H9 (cell line): ENCODE results near the gene DPYD. TPM values are rescaled to one million over a fixed set of nuclear protein-coding genes. Genes with fewer than 3 reads are reported as not detected.

Source experiments
- DNase-seq: peaks from one replicate; pipeline ENCODE4 v3.0.0-alpha.2; 2017
- H2AFZ ChIP-seq: one replicate; pipeline ENCODE4 v1.6.1; 2013; ENCODE audit warnings: mild to moderate bottlenecking, low read length, control low read depth, moderate library complexity
- H2AK5ac ChIP-seq: 2 replicates; pipeline ENCODE4 v1.6.1; 2013; ENCODE audit warnings: low read length, control low read depth, mixed read lengths; ENCODE audit not compliant: insufficient read length
- H2BK120ac ChIP-seq: one replicate; pipeline ENCODE4 v1.6.1; 2013; ENCODE audit warnings: low read depth, mild to moderate bottlenecking, low read length, control low read depth, inconsistent platforms; ENCODE audit not compliant: poor library complexity, severe bottlenecking
- H2BK12ac ChIP-seq: 2 replicates; pipeline ENCODE4 v1.6.1; 2013; ENCODE audit warnings: low read length, control low read depth, mixed read lengths, low read depth; ENCODE audit not compliant: insufficient read length
- H2BK15ac ChIP-seq: 2 replicates; pipeline ENCODE4 v1.6.1; 2013; ENCODE audit warnings: low read depth, low read length, control low read depth
- H2BK20ac ChIP-seq: one replicate; pipeline ENCODE4 v1.6.1; 2013; ENCODE audit warnings: low read depth, mild to moderate bottlenecking, low read length, control low read depth, inconsistent platforms; ENCODE audit not compliant: poor library complexity, severe bottlenecking
- H2BK5ac ChIP-seq: 2 replicates; pipeline ENCODE4 v1.6.1; 2013; ENCODE audit warnings: low read length, control low read depth, mixed read lengths; ENCODE audit not compliant: insufficient read length
- H3K14ac ChIP-seq: 2 replicates; pipeline ENCODE4 v1.6.1; 2013; ENCODE audit warnings: low read length, control low read depth; ENCODE audit not compliant: insufficient read depth
- H3K18ac ChIP-seq: 2 replicates; pipeline ENCODE4 v1.6.1; 2013; ENCODE audit warnings: low read depth, mild to moderate bottlenecking, mixed read lengths, low read length, control low read depth; ENCODE audit not compliant: insufficient read length
- H3K23ac ChIP-seq: 2 replicates; pipeline ENCODE4 v1.6.1; 2013; ENCODE audit warnings: low read length, control low read depth, mixed read lengths, low read depth; ENCODE audit not compliant: insufficient read length
- H3K23me2 ChIP-seq: 2 replicates; pipeline ENCODE4 v1.6.1; 2013; ENCODE audit warnings: low read depth, mild to moderate bottlenecking, mixed read lengths, low read length, control low read depth; ENCODE audit not compliant: insufficient read length, poor library complexity, severe bottlenecking
- H3K27ac ChIP-seq: 2 replicates; pipeline ENCODE4 v1.5.1; 2013; ENCODE audit warnings: low read length, control low read depth, mixed read lengths, low read depth; ENCODE audit not compliant: insufficient read length
- H3K27me3 ChIP-seq: 2 replicates; pipeline ENCODE4 v1.6.1; 2013; ENCODE audit warnings: low read length, control low read depth, inconsistent platforms; ENCODE audit not compliant: insufficient read depth
- H3K4ac ChIP-seq: 2 replicates; pipeline ENCODE4 v1.6.1; 2013; ENCODE audit warnings: low read depth, mild to moderate bottlenecking, control low read depth, inconsistent platforms, low read length, moderate library complexity
- H3K4me1 ChIP-seq: 2 replicates; pipeline ENCODE4 v1.6.1; 2013; ENCODE audit warnings: low read length, control low read depth, inconsistent platforms; ENCODE audit not compliant: insufficient read depth
- H3K4me2 ChIP-seq: 2 replicates; pipeline ENCODE4 v1.6.1; 2013; ENCODE audit warnings: low read length, control low read depth, mixed read lengths; ENCODE audit not compliant: insufficient read length, insufficient read depth
- H3K56ac ChIP-seq: 2 replicates; pipeline ENCODE4 v1.6.1; 2013; ENCODE audit warnings: low read depth, mild to moderate bottlenecking, mixed read lengths, low read length, control low read depth; ENCODE audit not compliant: insufficient read length
- H3K79me1 ChIP-seq: 2 replicates; pipeline ENCODE4 v1.6.1; 2013; ENCODE audit warnings: low read depth, mild to moderate bottlenecking, moderate library complexity, low read length, control low read depth, inconsistent platforms; ENCODE audit not compliant: insufficient read depth, poor library complexity, severe bottlenecking
- H3K79me2 ChIP-seq: 2 replicates; pipeline ENCODE4 v1.6.1; 2013; ENCODE audit warnings: low read length, control low read depth, inconsistent platforms; ENCODE audit not compliant: insufficient read depth
- H3K9ac ChIP-seq: 2 replicates; pipeline ENCODE4 v1.6.1; 2013; ENCODE audit warnings: low read length, control low read depth, mixed read lengths; ENCODE audit not compliant: insufficient read length; ENCODE audit errors: extremely low read depth
- H3K9me3 ChIP-seq: one replicate; pipeline ENCODE4 v1.6.1; 2013; ENCODE audit warnings: low read depth, low read length, inconsistent platforms; ENCODE audit not compliant: control insufficient read depth
- H3T11ph ChIP-seq: one replicate; pipeline ENCODE4 v1.6.1; 2013; ENCODE audit warnings: mild to moderate bottlenecking, low read length, control low read depth, inconsistent platforms
- H4K20me1 ChIP-seq: one replicate; pipeline ENCODE4 v1.6.1; 2013; ENCODE audit not compliant: control insufficient read depth, insufficient read length, insufficient read depth
- H4K5ac ChIP-seq: 2 replicates; pipeline ENCODE4 v1.6.1; 2013; ENCODE audit warnings: low read depth, mild to moderate bottlenecking, mixed read lengths, low read length, control low read depth; ENCODE audit not compliant: insufficient read length
- H4K8ac ChIP-seq: replicated peaks from 2 replicates; pipeline ENCODE4 v1.6.1; 2013; ENCODE audit warnings: low read length, control low read depth, mixed read lengths, low read depth; ENCODE audit not compliant: insufficient read length
- H4K91ac ChIP-seq: 2 replicates; pipeline ENCODE4 v1.6.1; 2013; ENCODE audit warnings: low read depth, mild to moderate bottlenecking, moderate library complexity, mixed read lengths, low read length, control low read depth; ENCODE audit not compliant: insufficient read length
- H3K27ac Mint-ChIP-seq, 3 experiments: 2 replicates in 2 of 3; 3 replicates in 1 of 3; pipeline ENCODE4 v1.8.0; 2020 to 2021; ENCODE audit warnings: mixed read lengths in 3 of 3, mild to moderate bottlenecking in 1 of 3, moderate library complexity in 1 of 3
- H3K27me3 Mint-ChIP-seq: 2 replicates; pipeline ENCODE4 v1.8.0; 2021; ENCODE audit warnings: low read depth, mild to moderate bottlenecking, moderate library complexity, mixed read lengths
- H3K36me3 Mint-ChIP-seq, 3 experiments: 2 replicates in 2 of 3; 3 replicates in 1 of 3; pipeline ENCODE4 v1.8.0; 2020 to 2021; ENCODE audit warnings: low read depth in 3 of 3, mixed read lengths in 3 of 3; ENCODE audit not compliant: insufficient read depth in 1 of 3
- H3K4me1 Mint-ChIP-seq, 2 experiments: 2 replicates each; pipeline ENCODE4 v1.8.0; 2020; ENCODE audit warnings: mixed read lengths in 2 of 2
- H3K4me3 Mint-ChIP-seq, 2 experiments: 2 replicates in 1 of 2; 3 replicates in 1 of 2; pipeline ENCODE4 v1.8.0; 2020 to 2021; ENCODE audit warnings: mild to moderate bottlenecking in 2 of 2, mixed read lengths in 2 of 2, moderate library complexity in 1 of 2
- H3K9me3 Mint-ChIP-seq, 2 experiments: 2 replicates in 1 of 2; 3 replicates in 1 of 2; pipeline ENCODE4 v1.8.0; 2020; ENCODE audit warnings: mild to moderate bottlenecking in 2 of 2, mixed read lengths in 2 of 2, moderate library complexity in 1 of 2
- whole genome bisulfite sequencing: extraction: QIAGEN DNeasy Blood & Tissue Kit; methylation state at CpG from one replicate; pipeline ENCODE4 v1.1.7; 2013; ENCODE audit warnings: missing lambda C conversion rate, low lambda C conversion rate, mixed read lengths; ENCODE audit not compliant: insufficient read length; ENCODE audit errors: extremely low coverage; 5-methylcytosine and 5-hydroxymethylcytosine counted together
- total RNA-seq: library from RNA; stranded (reverse); gene quantifications from 2 replicates; pipeline ENCODE4 v1.2.1, GENCODE V29; 2021
- TF ChIP-seq, protein P1 (sequence below): fragments of 200-600 bp; sonication (generic); conservative IDR thresholded peaks from 3 replicates; pipeline ENCODE4 v1.8.0; 2021; ENCODE audit warnings: antibody characterized with exemption, mild to moderate bottlenecking

The DPYD gene
- total RNA-seq, 1 experiment from 2014 or later: 0.37 TPM

DNA sequence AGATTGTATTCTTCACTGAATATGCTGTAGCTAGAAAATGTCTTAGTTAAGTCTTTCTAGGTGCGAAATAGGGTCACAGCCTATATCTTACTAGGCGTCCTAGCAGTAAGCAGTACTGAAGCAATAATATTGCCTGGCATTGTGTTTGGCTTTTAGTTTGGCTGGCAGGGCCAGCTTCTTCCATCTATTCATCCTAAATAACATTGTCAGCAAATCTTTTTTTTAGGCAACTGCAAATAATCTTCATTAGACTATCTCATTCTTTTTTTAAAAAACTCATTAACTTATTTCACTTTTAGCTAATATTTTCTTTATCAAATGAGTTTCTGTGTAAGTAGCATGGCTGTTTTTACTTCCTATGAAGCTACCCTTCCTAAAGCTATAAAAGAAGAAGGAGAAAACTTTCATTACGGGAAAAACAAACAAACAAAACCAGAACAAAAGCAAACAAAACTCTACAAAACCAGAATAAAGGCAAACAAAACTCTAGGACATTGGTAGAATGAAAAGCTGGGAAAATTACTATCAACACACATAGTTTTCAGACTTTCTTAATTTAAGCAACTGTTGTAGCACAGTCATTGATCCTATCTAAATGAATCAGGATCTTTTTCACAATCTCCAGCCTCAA is 506.0 kb downstream of the DPYD start:
- Histone ChIP-seq H3K4me2 (no peak overlapping the region), H2BK5ac (no peak overlapping the region), H2BK20ac (no peak overlapping the region), H3K27me3 (no peaks in the 10 kb centered on the region), H4K20me1 (no peaks in the 10 kb centered on the region), H3K27ac (no peak overlapping the region), H3K79me1 (no peaks in the 10 kb centered on the region), H3K14ac (no peak overlapping the region), H4K91ac (no peak overlapping the region), H2BK120ac (no peak overlapping the region), H4K8ac (no peak overlapping the region), H3K9ac (no peak overlapping the region), H3K4me1 (no peaks in the 10 kb centered on the region), H2AK5ac (no peak overlapping the region), H2BK12ac (no peak overlapping the region), H3T11ph (no peak overlapping the region), H3K9me3 (no peaks in the 10 kb centered on the region), H3K4ac (no peak overlapping the region), H3K18ac (no peak overlapping the region), H2BK15ac (no peak overlapping the region), H4K5ac (no peak overlapping the region), H3K23me2 (no peaks in the 10 kb centered on the region), H3K23ac (no peak overlapping the region), H2AFZ (no peak overlapping the region), H3K56ac (no peak overlapping the region), H3K79me2 (no peaks in the 10 kb centered on the region)
- no peaks in the 10 kb centered on the region for H3K4me1 Mint-ChIP-seq
- no peak for DNase-seq
- H3K4me3 Mint-ChIP-seq: no peak overlapping the region
- H3K9me3 Mint-ChIP-seq: no peaks in the 10 kb centered on the region
- H3K36me3 Mint-ChIP-seq: no peaks in the 10 kb centered on the region
- no peaks in the 10 kb centered on the region for H3K27me3 Mint-ChIP-seq
- no CpG with 5 or more reads among the region's 3 CpGs for WGBS
- H3K27ac Mint-ChIP-seq: no peak overlapping the region
- TF ChIP-seq, protein P1, sequence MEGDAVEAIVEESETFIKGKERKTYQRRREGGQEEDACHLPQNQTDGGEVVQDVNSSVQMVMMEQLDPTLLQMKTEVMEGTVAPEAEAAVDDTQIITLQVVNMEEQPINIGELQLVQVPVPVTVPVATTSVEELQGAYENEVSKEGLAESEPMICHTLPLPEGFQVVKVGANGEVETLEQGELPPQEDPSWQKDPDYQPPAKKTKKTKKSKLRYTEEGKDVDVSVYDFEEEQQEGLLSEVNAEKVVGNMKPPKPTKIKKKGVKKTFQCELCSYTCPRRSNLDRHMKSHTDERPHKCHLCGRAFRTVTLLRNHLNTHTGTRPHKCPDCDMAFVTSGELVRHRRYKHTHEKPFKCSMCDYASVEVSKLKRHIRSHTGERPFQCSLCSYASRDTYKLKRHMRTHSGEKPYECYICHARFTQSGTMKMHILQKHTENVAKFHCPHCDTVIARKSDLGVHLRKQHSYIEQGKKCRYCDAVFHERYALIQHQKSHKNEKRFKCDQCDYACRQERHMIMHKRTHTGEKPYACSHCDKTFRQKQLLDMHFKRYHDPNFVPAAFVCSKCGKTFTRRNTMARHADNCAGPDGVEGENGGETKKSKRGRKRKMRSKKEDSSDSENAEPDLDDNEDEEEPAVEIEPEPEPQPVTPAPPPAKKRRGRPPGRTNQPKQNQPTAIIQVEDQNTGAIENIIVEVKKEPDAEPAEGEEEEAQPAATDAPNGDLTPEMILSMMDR: no peak
